Endothelial cell of hepatic sinusoid (primary cell): ENCODE results near the gene SLC30A10.
"Not testable (repeated sequence)": the region's sequence is repeated elsewhere in the genome, so short reads cannot be mapped to it uniquely, and the experiment has no call there.

Source experiments
- in situ Hi-C: cut with HindIII; loops from 2 replicates; pipeline ENCODE4 v1.10.0; 2017; ENCODE audit warnings: low sequenced_read_pairs

The SLC30A10 gene

GRCh38 chr1:219927956-219928790 is at the start of gene SLC30A10:
TSS of gene SLC30A10 (minus strand) at chr1:219928557. CDS start at chr1:219928440, 117 bp downstream.
- in situ Hi-C loops = no loop called here

GRCh38 chr1:219973213-219973612 is 44.9 kb upstream of the SLC30A10 start:
- in situ Hi-C loops = no loop called here

DNA sequence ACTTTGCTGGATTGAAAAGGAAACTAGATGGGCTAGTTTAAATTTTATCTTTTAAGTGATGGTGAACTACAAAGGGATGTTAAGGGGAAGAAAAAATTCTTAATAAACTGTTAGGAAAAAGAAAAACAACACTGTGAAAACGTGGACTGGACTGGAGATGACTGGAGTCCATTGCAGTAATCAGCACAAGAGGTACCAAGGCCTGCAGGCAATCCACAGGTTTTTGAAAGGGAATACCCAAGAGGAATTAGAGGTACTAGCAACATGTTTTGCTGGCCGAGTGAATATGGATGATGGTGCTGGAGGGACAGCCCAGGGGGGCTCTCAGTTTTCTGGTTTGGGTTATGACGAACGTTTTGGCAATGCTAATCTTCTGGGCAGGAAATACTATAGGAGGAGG is 39.0 kb upstream of the SLC30A10 start:
- in situ Hi-C loops = no loop called here

- in situ Hi-C loops = no loop called here
These were observed 37.7 kb upstream of the SLC30A10 start for GRCh38 chr1:219966071-219966349.

DNA sequence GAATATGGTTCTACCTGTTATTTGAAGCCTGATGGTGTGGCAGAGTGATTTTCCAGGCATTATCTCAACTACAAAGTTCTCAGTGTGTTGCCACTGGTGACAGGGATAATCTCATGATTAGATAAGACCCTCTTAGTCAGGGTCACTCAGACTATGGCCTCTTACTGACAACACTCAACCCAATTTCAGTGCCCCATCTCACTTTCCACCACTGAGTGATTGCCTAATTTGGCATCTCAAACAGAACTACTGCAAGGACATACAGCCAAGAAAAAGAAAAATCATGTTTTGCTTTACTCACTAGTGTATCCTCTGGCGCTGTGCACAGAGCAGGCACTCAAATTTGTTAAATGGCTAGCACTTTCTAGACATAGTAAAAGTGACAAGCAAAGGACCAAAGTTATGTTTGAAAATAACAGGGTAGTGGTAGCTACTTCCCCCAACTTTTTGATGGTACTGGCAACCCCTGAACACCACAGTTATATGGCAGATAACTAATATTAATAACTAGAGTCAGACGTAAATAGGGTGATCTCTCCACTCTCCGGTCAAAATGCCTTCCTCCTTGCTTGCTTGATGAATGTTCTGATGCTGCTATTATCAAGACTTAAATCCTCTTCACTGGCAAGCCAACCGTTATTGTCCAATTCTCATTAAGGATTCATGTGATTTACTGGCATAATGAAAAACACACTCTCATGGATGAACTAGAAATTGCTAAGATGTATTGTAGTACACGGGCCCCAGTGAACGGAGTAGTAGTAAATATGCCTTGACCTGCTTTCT is 37.1 kb upstream of the SLC30A10 start:
- in situ Hi-C loops = no loop called here

DNA sequence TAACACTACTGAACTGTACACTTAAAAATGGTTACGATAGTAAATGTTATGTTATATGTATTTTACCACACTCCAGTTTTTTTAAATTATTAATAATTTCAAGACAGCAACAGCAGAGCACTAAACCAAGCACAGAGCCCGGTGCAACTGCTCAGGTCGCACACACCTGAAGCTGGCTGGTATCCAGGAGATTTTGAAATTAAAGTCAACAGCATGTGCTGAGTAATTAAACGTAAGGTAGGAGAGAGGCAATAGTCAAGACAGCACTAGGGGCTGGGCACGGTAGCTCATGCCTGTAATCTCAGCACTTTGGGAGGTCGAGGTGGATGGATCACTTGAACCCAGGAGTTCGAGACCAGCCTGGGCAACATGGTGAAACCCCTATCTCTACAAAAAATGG is 35.1 kb upstream of the SLC30A10 start:
- in situ Hi-C loops = no loop called here

DNA sequence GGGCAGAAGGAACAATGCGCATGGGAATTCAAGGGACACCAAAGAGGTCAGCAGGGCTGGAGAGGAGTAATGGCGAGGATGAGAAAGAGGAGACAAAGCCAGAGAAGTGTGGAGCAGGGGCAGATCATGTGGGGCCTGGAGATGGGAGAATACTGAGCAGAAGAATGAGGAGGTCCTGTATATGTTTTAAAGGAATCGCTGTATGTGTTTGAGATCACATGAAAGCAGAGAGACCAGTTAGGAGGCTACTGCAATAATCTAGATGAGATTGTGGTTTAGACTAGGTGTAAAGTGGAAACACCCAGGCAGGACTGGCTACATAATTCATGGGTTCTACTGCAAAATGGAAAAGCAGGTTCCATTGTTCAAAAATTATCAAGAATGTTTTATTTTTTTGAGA is 33.3 kb upstream of the SLC30A10 start:
- in situ Hi-C loops = no loop called here

- in situ Hi-C loops = no loop called here
These were observed 31.3 kb upstream of the SLC30A10 start for GRCh38 chr1:219959540-219960203.

DNA sequence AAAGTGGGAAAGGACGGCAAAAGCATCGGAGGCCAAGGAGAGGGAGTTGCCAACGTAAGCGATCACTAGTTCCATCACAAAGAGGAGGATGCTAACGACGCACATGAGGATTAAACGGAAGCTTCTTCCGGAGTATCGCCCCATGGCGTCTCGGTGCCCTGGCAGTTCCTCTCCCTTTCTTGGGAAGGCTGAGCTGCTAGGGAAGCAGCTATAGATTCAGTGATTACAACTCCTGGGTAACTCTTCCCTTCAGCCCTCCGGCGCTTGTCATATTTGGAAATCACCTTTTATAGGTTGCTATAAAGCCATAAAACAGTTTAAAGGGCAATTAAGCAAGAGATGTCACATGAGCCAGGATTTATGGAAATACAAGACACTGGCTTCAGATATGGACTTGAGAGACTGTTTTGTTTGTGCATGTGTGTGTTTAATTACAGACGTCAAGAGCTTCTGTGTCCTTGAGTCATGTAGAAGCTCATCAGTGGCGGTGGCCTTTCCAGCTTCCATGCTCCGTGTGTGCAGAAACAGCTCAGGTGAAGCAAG is 30.6 kb upstream of the SLC30A10 start:
- in situ Hi-C loops = no loop called here

GRCh38 chr1:219954736-219955421 is 26.5 kb upstream of the SLC30A10 start:
- in situ Hi-C loops = no loop called here

GRCh38 chr1:219954052-219954451 is 25.7 kb upstream of the SLC30A10 start:
- in situ Hi-C loops = no loop called here

DNA sequence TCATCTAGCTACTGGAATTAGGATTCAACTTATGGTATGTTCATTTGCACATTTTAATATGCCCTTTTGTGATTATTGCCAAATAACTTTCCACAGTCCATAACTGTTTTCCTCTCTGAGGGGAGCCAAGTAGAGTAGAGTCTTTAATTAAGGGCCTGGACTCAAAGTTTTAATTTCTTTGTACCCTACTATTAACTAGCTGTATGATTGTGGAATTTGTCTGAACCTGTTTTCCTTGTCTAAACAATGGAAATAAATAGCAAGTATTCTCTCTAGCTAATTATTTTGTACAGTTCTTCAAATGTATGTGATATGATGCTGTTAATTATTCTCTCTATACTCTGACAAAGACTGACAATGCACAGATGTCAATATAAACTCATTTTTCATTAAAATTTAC is 24.0 kb upstream of the SLC30A10 start:
- in situ Hi-C loops = no loop called here

DNA sequence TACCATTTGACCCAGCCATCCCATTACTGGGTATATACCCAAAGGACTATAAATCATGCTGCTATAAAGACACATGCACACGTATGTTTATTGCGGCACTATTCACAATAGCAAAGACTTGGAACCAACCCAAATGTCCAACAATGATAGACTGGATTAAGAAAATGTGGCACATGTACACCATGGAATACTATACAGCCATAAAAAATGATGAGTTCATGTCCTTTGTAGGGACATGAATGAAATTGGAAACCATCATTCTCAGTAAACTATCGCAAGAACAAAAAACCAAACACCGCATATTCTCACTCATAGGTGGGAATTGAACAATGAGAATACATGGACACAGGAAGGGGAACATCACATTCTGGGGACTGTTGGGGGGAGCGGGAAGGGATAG is 20.9 kb upstream of the SLC30A10 start:
- in situ Hi-C loops = not testable (repeated sequence)

GRCh38 chr1:219948766-219949165 is 20.4 kb upstream of the SLC30A10 start:
- in situ Hi-C loops = not testable (repeated sequence)

DNA sequence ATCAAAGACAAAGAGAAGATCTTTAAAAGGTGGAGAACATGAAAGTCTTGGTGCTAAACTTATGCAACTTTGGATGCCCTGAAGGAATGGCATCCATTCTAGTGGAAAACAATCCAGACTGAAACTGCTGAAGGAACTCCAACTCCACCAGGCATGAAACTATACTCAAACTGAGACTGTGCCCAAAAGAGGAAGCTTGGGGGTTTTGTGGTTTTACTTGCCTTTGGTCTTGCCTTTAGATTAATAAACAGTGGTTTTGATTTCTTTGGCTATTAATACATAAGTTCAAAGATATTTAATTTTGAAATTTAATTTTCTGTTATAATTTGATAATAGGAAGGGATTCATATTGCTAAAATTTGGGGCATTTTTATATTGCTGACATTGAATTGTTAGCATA is 17.4 kb upstream of the SLC30A10 start:
- in situ Hi-C loops = no loop called here

GRCh38 chr1:219941179-219942118 is 13.1 kb upstream of the SLC30A10 start:
- in situ Hi-C loops = no loop called here

DNA sequence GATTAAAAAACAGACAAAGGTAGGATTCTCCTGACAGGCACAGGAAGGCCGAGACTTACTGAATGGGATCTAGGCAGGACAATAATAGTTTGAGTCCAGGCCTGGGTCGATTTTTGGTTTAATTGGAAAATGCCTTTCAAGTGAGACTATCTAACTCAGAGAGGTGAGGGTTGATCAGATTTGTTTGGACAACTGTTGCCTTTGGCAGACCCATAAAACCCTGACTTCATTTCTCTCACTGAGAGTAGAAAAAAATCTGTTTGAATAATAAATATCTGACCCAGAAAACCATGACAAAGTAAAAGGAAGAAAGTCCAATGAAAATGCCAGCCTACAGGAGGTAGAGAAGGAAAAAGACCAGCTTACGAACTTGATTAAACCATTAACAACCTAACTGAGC is 12.3 kb upstream of the SLC30A10 start:
- in situ Hi-C loops = no loop called here

DNA sequence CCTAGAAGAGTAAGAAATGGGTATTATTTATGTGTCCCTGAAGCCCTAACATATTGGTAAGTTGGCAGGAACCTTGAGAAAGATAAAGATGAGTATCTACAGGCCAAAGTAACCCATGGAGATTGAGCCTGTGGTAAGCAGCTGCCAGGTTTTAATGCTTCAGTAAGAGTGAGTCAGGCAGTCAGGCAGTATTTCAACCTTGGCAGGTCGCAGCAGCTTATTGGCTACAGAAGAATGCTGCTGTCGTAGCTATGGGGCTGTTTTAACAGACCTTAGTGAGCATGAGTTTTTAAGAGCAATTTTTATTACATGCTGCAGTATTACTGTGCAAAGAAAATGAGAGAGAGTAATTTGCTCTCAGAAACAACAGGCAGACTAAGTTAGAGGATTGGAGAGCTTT is 10.3 kb upstream of the SLC30A10 start:
- in situ Hi-C loops = no loop called here

- in situ Hi-C loops = not testable (repeated sequence)
These were observed 5.4 kb upstream of the SLC30A10 start for GRCh38 chr1:219933763-219934162.

GRCh38 chr1:219931033-219931432 is 2.7 kb upstream of the SLC30A10 start:
- in situ Hi-C loops = no loop called here
